GM21723 (cell line): Measurements from ENCODE around the gene TXNDC2.
"Not testable (repeated sequence)": the region's sequence is repeated elsewhere in the genome, so short reads cannot be mapped to it uniquely, and the experiment has no call there.

Source experiments
- ATAC-seq: cut with Tn5 transposase; IDR thresholded peaks from one replicate; pipeline ENCODE4 v1.9.1; 2021; ENCODE audit warnings: mild to moderate bottlenecking, moderate library complexity; ENCODE audit not compliant: unreplicated experiment

TXNDC2 gene

GRCh38 chr18:9878783-9879242 is 7.0 kb upstream of the TXNDC2 start:
- ATAC-seq, result no peak

DNA sequence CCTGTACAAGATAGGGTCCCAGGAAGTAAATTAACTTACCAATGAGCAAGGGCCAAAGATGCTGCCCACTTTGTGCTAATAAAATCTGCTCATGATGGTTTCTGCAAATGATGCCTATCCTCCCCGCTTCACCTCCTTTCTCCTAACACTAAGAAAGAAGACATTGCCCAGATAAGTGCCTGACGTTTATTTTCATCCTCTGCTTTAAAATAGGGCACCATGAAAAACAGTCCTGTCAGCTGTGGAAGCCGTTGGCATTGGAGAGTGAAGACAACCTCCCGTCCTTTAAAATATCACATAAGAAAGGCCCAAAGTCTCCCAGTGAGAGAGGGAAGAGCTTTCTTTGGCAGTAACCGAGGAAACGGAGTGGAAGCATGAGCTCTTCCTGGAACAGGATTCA is 1.7 kb upstream of the TXNDC2 start:
- ATAC-seq, result no peak

DNA sequence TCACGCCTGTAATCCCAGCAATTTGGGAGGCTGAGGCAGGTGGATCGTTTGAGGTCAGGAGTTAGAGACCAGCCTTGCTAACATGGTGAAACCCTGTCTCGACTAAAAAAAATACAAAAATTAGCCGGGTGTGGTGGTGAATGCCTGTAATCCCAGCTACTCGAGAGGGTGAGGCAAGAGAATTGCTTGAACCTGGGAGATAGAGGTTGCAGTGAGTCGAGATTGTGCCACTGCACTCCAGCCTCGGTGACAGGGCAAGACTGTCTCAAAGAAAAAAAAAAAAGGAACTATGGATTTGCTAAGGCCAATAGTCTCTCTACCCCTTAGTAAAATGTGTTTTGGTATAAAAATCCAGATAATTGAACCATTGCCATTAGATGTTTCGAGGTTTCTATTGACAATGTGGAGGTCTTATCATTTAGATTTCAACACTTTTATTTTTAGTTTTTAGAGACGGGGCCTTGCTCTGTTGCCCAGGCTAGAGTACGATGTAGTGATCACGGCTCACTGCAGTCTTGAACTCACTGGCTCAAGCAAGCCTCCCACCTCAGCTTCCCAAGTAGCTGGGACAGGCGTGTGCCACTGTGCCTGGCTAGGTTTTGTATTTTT is 1.1 kb upstream of the TXNDC2 start:
- no peak for ATAC-seq

- no peak for ATAC-seq
Observed at GRCh38 chr18:9886005-9886348, 204 bp downstream of the TXNDC2 start.

DNA sequence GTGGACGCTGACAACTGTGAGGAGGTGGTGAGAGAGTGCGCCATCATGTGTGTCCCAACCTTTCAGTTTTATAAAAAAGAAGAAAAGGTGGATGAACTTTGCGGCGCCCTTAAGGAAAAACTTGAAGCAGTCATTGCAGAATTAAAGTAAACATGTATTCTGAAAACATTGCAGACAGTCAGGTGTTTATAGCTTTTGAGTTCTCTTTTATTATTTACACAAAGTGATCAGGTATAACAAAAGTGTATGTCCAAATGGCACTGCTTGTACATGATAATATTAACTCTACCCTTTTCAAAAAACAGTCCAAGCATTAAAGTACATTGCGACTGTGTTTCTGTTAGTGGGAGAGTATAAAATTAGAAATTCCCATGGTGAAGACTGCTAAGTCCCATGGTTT is 2.2 kb downstream of the TXNDC2 start:
- ATAC-seq, result no peak

- ATAC-seq, result no peak
Observed at GRCh38 chr18:9890196-9890595, 4.4 kb downstream of the TXNDC2 start.

DNA sequence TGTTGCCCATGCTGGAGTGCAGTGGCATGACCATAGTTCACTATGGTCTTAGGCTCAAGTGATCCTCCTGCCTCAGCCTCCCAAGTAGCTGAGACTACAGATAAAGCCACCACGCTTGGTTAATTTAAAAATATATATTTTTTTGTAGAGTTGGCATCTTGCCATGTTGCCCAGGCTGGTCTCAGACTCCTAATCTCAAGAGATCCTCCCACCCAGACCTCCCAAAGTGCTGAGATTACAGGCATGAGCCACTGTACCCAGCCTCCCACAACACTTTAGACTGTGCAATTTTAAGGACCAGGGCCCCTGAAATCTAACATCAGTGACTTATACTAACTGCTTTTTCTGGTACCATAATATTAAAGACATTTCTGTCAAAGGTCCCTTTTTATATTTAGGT is 5.2 kb downstream of the TXNDC2 start:
- no peak for ATAC-seq

DNA sequence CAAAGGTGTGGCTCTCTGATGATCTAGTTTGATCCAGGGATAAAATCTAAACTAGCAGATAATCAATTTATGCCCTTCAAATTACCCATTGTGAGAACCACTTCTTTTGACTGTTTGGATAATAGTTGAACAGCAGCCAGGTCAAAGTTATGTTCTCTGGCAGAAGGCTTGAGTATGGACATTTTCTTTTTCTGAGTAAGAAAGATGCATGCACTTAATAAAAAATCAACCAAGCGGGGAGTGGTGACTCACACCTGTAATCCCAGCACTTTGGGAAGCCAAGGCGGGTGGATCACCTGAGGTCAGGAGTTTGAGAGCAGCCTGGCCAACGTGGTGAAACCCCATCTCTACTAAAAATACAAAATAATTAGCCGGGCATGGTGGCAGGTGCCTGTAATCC is 5.7 kb downstream of the TXNDC2 start:
- ATAC-seq, result not testable (repeated sequence)

DNA sequence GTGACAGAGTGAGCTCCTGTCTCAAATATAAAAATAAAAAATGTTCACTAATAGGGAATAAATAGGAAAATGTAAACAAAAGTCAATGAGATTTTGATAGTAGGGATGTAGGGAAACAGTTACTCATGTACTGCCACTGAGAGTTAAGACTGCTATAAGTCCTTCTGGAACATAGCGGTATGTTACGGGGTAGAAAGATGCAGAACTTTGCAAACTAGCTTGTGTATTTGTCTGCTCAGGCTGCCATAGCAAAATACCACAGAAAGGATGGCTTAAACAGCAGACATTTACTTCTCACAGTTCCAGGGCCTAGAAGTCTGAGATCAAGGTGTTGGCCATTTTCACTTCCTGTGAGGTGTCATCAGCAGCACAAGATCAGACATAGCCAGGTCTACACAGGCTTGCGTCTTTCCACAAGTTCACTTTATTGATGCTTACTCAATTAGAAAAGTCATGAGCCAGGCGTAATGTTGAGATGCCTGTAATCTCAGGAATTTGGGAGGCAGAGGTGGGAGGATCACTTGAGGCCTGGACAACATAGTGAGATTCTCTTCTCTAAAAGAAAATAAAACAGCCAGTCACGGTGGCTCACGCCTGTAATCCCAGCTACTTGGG is 8.8 kb downstream of the TXNDC2 start:
- ATAC-seq, result no peak

DNA sequence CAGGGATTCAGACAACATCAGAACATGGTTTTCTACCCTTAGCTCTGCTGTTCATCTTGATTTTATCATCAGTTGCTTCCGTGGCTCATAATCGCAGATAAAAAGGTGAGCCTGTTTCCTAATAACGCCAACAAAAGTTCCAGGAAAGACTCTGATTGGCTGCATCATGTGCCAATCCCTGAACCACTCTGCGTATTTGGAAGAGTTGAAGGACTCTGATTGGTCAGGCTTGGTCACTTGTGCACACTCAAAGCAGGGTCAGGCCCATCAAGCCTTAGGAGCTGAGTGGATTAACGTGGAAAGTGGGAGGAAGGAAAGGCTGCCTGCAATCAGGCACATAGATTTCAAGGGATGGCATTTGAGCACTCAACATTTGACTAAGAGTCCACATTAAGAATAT is 11.4 kb downstream of the TXNDC2 start:
- no peak for ATAC-seq

GRCh38 chr18:9897787-9898291 is 12.1 kb downstream of the TXNDC2 start:
- not testable (repeated sequence) for ATAC-seq

DNA sequence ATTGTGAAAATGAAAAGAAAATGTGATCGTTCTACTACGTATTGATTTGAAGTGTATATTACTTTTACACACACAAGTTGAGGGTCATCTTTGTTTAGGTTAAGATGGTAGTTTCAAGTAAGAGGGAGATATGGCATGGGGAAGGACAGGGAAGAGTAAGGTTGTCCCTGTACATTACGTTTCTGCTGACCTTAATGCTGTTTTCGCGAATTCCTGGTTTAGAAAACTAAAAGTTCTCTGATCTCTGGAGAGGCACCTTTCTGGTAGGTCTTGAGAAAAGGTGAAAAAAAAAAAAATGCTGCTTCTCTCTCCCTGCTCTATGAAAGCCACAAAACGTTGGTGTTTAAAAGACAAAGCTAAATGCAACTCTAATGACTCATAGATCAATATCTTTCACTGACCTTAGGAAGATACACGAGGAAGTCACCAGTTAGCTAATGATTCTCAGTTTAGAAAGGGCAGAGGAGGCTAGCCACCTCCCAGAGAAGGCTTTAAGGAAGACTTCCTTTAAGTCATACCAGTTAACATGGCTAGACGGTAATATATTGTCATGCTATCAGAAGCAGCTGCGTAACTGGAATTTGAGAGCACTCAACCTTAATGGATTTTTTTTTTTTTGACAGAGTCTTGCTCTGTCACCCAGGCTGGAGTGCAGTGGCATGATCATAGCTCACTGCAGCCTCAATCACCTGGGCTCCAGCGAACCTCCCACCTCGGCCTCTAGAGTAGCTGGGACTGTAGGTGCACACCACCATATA is 13.2 kb downstream of the TXNDC2 start:
- no peak for ATAC-seq

DNA sequence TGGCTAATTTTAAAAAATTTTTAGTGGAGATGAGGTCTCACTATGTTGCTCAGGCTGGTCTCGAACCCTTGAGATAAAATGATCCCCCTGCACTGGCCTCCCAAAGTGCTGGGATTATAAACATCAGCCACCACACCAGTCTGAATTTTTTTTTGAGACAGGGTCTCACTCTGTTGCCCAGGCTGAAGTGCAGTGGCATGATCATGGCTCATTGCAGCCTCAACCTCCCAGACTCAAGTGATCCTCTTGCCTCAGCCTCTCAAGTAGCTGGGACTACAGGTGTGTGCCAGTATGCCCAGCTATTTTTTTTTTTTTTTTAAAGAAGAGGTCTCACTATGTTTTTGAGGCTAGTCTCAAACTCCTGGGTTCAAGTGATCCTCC is 13.8 kb downstream of the TXNDC2 start:
- ATAC-seq, result not testable (repeated sequence)

GRCh38 chr18:9900699-9901098 is 14.9 kb downstream of the TXNDC2 start:
- ATAC-seq, result no peak

GRCh38 chr18:9901377-9901776 is 15.6 kb downstream of the TXNDC2 start:
- ATAC-seq, result no peak

GRCh38 chr18:9902264-9902663 is 16.5 kb downstream of the TXNDC2 start:
- not testable (repeated sequence) for ATAC-seq

GRCh38 chr18:9902832-9903231 is 17.1 kb downstream of the TXNDC2 start:
- ATAC-seq, result no peak

- no peak for ATAC-seq
Observed at GRCh38 chr18:9905401-9905922, 19.7 kb downstream of the TXNDC2 start.

- no peak for ATAC-seq
Observed at GRCh38 chr18:9906481-9906880, 20.7 kb downstream of the TXNDC2 start.

- ATAC-seq, result no peak
Observed at GRCh38 chr18:9907867-9908266, 22.1 kb downstream of the TXNDC2 start.

- ATAC-seq, result no peak
Observed at GRCh38 chr18:9910071-9910470, 24.3 kb downstream of the TXNDC2 start.

DNA sequence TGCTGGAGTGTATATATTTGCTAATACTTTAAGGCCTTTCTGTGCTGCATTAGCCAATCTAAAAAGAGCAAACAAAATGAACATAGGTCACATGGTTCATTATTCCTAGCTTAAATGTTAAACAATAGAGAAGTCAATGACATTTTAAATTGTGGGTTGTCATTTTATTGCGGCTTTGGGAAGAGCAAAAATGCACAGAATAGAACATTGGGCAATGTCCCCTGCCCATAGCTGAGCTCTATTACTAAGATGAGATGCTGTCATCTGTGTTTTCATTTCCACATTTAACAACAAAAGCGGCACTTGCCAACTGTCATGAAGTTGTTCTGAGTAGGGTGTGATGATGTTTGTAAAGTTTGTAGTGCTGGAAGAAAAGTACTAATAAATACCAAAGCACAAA is 24.9 kb downstream of the TXNDC2 start:
- ATAC-seq, result no peak
